GM18861 (cell line): ENCODE measurements around the gene SEMA4G.
"Not testable (repeated sequence)": the region's sequence is repeated elsewhere in the genome, so short reads cannot be mapped to it uniquely, and the experiment has no call there.

ENCODE experiments used
- ATAC-seq: cut with Tn5 transposase; IDR thresholded peaks from one replicate; pipeline ENCODE4 v1.9.1; 2021; ENCODE audit not compliant: unreplicated experiment

SEMA4G gene

DNA sequence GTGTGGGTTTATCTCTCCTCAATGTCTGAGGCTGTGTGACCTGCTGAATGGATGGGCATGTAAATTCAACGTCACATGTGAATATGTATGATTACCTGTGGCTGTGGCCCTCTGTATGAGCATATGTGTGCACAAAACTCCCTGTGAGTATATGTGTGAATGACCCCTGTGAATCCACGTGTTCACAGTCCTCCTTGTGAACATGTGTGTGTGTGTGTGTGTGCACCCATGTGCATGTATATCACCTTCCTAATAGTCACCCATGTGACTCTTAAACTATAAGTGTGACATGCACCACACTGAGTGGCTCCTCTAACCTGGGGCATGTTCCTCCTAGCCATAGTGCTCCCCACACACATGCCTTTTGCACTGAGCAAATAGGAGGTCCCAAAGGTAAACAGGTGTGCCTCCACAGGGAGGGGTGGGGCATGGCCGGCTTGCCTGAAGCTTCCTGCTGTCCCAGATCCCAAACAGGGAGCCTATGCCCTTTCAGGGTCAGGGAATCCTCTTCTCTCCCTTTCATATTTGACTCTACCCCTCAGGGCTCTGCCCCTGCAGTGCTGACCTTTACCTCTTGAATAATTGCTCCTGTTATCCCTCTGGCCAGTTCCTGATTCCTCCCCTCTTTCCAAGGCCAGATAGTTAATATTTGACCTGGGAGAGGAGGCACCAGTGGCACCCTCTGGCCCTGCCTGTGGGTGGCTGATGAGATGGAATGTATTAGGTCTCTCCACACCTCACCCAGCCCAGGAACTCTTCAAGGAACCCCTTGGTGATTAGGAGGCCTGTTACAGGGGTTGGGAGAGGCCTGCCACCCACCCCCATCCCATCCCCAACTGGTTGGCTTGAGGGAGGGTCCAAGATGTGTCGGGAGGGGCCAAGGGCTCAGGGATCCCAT is 1.9 kb downstream of the SEMA4G start:
- ATAC-seq: no peak

DNA sequence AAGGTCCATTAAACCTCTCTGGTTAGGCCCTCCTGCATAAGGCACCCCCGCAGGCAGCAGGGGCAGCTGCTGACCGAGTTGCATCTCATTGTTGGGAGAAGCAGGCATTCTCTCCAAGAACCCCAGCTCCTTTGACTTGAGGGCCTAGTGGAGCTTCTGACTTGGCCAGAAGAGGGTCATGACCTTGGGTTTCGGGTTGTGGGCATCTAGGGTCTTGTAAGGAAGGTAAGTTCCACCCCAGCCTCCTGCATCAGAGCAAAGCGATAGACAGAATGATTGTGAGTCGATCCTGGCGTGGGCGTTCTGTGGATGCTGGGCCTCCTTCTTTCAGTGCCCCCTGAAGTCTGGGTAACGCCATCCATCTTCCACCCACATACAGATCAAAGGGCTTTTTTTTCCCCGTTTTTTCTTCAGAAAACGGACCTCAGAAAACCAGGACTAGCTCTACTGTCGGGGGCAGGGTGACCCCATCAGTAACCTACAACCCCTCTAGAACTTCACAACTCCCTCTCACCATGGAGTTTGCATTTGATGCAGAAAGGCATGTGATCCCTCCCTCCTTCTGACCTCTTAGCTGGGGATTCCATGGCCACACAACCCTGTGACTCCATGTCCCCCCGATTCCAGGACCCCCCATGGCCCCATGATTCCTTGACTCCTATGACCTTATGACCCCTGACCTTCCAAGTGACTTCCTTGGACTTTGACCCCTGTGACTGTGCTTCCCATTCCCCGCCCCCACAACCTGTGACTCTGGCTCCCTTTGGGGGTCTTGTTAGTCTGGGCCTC is 3.0 kb downstream of the SEMA4G start:
- no peak for ATAC-seq

DNA sequence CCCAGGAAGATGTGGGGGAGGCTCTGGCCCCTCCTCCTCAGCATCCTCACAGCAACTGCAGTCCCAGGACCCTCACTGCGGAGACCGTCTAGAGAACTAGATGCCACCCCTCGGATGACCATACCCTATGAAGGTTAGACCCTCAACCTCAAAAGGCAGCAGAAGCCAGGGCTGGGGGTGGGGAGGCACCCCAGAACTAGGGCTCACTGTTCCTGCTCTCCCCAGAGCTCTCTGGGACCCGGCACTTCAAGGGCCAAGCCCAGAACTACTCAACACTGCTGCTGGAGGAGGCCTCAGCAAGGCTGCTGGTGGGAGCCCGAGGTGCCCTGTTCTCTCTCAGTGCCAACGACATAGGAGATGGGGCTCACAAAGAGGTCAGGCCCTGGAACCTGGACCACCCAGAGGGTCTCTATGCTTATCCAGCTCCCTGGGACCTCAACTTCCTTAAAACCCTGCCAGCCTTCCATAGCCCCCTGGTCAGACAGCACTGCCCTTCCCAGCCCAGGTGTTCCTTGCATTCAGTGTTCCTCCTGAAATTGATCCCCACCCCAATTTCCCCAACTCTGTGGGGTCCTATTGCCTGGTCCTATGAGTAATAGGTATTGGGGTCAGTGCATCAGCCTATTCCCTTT is 3.7 kb downstream of the SEMA4G start:
- no peak for ATAC-seq

DNA sequence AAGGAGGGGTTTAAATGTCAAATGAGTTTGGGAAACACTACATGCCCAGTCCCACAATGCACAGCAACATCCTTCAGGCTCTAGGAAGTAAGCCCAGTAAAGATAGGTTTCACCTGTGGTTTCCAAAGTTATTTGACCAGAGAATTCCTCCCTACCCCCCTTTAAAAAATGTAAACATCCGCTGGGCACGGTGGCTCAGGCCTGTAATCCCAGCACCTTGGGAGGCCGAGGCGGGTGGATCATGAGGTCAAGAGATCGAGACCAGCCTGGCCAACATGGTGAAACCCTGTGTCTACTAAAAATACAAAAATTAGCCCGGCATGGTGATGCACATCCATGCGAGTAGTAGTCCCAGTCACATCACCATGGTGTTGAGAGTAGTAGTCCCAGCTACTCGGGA is 6.1 kb downstream of the SEMA4G start:
- ATAC-seq: not testable (repeated sequence)

DNA sequence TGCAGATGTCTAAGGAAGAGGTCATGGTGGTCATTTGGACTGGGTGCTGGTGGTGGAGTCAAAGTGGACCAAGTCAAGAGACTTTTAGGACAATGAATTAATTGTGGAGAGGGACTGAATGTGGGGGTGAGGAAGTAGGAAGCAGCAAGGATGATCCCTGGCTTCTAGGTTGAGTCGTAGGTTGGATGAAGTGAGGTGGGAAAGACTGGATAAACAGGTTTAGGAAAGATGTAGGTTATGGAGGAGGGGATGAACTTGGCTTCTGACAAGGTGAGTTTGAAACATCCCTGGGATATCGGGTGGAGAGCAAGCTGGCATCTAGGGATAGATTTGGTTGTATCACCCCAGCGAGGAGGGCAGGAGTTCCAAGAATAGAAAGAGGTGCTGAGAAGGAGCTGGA is 7.6 kb downstream of the SEMA4G start:
- no peak for ATAC-seq

DNA sequence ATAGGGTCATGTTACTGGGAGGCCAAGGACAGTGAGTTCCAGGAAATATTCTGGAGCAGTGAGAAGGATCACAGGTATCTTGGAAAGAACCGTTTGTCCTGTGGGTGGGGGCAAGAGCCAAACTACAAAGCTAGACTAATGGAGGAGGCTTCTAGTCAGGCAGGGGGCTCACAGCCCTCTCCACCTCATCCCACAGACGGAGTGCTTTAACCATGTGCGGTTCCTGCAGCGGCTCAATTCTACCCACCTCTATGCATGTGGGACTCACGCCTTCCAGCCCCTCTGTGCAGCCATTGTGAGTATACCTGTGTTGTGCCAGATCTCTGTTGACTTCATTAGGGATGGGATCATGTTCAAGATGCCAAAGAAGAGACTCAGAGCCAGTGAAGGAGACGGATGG is 8.1 kb downstream of the SEMA4G start:
- no peak for ATAC-seq

DNA sequence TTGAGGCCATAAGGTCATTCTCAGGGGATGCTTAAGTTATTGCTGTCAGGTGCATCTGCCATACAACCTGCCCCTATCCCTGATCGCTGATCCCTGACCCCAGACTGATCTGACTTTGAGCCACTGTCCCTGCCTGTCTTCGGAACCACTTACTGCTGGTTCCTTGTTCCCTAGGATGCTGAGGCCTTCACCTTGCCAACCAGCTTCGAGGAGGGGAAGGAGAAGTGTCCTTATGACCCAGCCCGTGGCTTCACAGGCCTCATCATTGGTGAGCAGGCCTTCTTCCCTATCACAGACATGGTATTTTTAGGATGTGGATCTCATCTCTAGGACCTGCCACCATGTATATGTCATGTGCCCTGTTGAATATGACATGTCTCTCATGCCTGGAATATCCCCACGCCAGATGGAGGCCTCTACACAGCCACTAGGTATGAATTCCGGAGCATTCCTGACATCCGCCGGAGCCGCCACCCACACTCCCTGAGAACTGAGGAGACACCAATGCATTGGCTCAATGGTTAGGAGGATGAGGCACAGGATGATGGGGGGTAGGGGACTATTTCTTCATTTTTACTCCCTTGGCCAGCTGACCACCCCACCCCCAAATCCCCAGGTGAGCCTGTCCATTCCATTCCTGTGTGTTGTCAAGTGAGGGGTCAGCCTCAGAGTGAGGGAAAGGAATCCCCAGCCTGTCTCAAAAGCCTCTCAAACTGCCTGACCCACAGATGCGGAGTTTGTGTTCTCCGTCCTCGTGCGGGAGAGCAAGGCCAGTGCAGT is 9.0 kb downstream of the SEMA4G start:
- ATAC-seq: no peak

DNA sequence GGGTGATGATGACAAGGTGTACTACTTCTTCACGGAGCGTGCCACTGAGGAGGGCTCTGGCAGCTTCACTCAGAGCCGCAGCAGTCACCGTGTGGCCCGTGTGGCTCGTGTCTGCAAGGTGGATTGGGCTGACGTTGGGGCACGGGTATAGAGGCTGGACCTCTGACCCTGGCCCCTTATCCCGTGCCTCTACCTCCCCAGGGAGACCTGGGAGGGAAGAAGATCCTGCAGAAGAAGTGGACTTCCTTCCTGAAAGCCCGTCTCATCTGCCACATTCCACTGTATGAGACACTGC is 9.5 kb downstream of the SEMA4G start:
- no peak for ATAC-seq

DNA sequence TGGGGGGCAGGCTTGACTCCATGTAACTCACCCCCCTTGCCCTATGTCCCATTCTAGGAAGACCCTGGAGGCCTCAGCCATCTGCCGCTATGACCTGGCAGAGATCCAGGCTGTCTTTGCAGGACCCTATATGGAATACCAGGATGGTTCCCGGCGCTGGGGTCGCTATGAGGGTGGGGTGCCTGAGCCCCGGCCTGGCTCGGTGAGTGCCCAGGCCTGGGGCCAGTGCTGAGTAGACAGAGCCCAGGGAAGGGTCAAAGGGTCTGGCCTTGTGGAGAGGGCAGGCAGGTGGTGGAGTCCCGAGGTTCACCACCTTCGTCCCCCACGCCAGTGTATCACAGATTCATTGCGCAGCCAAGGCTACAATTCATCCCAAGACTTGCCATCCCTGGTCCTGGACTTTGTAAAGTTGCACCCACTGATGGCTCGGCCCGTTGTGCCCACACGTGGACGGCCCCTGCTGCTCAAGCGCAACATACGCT is 10.5 kb downstream of the SEMA4G start:
- ATAC-seq: no peak

DNA sequence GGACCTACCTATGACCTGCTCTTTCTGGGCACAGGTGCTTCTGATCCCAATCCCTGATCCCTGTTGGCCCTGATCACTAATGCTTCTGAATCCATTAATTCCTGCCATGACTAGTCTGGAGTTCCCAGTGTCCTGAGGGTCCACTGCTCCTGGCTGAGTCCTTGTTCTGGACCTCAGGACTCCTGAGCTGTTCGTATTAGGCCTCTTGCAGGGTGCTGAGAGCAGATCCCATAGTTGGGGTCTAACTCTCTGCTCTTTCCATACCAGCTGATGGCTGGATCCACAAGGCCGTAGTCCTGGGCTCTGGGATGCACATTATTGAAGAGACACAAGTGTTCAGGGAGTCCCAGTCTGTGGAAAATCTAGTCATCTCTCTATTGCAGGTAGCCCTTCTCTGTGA is 11.0 kb downstream of the SEMA4G start:
- ATAC-seq: no peak

DNA sequence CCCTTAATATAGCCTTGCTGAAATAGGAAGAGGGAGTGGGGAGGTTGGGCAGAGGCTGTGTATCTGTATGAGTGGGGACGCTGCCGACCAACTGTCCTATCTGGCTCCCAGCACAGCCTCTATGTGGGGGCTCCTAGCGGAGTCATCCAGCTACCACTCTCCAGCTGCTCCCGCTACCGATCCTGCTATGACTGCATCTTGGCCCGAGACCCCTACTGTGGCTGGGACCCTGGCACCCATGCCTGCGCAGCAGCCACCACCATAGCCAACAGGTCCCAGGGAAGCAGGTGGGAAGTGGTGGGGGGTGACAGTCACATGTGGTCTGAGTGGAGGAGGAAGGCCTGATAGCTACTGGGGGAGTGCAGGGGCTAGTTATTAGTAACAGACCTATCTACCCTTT is 11.4 kb downstream of the SEMA4G start:
- ATAC-seq: no peak

DNA sequence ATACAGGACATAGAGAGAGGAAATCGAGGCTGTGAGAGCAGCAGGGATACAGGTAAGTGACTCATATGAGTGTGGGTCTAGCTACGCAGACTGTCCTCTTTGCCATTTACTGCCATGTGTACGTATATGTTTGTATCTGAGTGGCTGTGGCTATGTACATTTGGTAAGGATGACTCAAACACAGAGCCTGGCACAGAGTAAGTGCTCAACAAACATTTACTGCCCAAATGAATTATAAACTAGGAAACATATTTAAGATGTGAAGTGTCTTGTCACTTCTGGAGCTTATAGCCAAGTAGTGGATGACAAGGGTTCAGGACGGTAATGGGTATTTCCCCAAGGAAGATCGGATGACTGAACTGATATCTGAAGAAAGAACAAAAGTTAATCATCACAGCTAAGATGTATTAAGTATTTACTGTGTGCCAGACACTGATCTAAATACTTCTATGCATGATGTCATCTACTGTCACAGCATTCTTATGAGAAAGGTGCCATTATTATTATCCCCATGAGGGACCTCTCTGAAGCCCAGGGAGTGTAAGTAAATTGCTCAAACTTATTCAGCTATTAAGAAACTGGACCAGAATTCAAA is 12.0 kb downstream of the SEMA4G start:
- no peak for ATAC-seq

DNA sequence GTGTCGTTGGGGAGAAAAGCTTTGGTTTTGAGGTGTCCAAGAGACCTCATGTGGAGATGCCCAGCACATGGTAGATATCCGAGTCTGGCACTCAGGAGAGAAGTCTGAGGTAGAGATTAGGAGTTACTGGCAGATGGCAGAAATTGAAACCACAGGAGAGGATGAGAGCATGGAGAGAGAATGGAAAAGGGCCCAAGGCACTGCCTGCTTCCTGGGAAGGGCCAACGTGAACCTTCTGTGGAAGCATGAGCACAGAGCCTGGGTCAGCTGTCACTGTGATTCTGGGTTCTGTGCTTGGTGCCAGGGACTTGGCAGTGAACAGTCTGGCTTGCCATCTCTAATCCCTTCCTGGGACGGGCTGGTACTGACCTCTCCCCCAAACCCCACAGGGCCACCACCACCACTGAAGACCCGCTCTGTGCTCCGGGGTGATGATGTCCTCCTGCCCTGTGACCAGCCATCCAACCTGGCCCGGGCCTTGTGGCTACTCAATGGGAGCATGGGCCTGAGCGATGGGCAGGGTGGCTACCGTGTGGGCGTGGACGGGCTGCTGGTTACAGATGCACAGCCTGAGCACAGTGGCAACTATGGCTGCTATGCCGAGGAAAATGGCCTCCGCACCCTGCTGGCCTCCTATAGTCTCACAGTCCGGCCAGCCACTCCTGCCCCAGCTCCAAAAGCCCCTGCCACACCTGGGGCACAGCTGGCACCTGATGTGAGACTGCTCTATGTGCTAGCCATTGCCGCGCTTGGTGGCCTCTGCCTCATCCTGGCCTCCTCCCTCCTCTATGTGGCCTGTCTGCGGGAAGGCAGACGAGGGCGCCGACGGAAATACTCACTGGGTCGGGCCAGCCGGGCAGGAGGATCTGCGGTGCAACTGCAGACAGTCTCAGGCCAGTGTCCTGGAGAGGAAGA is 13.9 kb downstream of the SEMA4G start:
- no peak for ATAC-seq

DNA sequence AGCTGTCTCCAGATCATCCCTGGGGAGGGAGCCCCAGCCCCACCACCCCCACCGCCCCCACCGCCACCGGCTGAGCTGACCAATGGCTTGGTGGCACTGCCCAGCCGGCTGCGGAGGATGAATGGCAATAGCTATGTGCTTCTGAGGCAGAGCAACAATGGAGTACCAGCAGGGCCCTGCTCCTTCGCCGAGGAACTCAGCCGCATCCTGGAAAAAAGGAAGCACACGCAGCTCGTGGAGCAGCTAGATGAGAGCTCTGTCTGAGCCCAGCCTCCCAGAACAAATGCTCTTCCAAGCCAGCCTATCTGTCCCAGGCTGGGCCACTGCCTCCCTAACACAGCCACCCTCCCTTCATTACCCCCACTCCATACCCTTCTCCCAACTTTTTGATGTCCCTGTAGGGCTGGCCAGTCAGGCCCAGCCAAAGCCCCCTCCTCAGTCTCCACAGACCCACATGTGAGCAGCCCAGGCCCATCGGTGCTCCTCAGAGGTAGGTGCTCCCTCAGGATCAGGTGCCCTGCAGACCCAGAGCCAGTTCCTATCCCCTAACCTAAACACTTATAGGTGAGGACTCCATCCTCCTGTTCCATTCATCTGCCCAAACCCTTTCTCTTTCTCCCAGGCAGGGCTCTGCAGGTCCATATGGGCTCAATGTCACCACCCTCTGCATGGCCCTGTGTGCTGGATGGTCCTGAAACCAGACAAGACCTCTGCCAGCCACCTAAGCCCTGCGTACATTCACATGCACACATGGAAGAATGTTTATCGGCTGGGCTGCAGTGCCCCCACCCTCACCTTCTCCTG is 14.8 kb downstream of the SEMA4G start:
- no peak for ATAC-seq

DNA sequence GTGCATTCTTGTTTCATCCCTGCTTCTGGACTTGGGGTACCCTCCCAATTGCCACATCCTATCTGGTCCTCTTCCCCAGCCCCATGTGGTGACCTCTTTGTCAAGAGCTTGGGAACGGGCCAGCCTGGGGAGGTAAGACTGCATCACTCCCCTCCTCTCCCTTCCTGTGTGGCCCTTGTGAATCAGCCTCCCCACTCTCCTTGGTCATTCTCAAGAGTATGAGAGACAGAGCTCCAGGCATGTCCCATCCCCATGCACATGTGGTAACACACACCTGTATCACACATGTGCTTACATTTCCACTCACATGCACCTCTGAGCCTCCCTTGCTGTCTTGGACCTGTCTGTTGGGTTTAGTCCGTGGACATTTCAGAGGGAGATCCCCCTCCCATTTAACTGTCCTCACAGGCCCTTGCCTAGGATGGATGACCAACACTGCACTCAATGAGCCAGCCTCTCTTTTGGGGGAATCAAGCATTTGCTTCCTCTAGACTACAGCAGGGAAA is 15.4 kb downstream of the SEMA4G start:
- ATAC-seq: no peak

DNA sequence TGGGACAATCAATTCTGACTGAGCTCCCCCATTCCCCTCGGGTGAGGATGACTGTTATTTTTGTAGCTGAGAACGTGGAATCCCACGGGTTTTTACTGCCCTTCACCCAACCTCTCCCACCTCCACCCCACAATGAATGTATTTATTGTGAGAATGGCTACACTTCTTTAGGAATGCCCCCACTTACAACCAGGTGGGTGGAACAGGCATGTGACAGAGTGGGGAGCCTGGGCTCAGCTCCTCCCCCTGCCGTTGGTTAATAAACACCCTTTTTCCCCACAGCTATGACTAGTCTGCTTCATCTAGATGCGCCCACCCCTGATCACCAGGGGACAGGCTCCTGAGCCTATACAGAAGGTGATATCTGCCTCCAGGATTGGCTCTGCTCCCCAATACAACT is 16.0 kb downstream of the SEMA4G start:
- peak; percentile 48 for ATAC-seq

DNA sequence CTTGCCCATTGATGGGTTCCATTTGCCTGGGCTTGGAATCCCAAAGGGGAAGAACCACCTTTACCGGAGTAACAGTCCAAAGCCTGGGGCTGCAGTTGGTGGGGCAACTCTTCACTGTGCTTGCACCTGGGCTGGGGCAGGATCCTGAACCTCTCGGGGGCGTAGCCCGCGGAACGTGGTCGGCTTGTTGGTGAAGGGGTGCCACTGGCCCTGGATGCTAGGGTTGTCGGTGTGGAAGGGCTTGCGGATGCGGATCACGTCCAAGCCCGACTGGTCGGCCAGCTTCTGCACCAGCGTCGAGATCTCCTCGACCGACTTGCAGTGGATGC is 17.3 kb downstream of the SEMA4G start:
- no peak for ATAC-seq

DNA sequence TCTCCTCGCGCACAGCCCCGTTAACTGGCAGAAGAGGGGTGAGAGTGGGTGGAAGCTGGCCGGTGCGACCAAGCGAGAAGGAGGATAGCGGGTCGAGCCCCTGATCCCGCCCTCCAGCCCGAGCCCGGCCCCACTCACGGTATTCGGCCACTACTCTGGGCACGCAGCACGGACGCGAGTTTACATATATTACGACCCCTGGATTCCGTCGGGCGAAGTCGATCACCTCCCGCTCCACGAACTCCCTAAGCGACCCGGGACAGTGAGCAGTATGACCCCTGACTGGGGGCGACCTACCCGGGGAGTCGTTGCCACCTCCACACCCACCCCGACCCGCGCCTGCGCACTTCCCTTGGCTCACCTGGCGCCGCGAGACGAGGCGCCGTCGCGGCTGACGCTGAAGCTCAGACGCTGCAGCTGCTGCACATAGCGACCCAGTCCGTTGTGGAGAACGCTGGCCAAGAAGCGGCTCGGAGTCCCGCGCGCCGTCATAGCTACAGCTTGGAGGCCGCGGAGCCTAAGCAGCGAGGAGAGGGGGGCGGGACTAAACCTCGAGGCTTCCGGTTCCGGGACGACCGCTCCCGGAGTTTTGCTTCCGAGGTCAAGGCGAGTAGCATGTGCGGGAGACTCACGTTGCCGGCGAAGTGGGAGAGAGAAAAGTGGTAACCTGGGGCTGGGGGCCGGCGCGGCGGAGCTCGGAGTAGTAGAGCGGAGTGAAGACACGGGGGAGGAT is 17.8 kb downstream of the SEMA4G start, which contains the start of the genes MRPL43 and TWNK:
MRPL43 (minus strand) TSS at position 546 of the 733 bp plus-strand sequence; CDS start at position 492, 54 bp downstream.
TWNK (plus strand) TSS at position 592 of the 733 bp plus-strand sequence. CDS start 668 bp downstream, outside the sequence.
- ATAC-seq: peak; percentile 42
